Esophagus squamous epithelium (tissue), 5 donors: ENCODE data around the gene MACO1. TPM values are rescaled to one million over a fixed set of nuclear protein-coding genes. Genes with fewer than 3 reads are reported as not detected.

ENCODE experiments used
- DNase-seq: peaks from one replicate; lab custom pipeline; 2025; lab: John Stamatoyannopoulos, UW
- H3K27ac ChIP-seq, 4 donors: fragments of 200-600 bp; sonication (generic); one replicate each; pipeline ENCODE4 v1.5.1; 2016 to 2019; ENCODE audit warnings: mild to moderate bottlenecking in 1 of 4
- H3K27me3 ChIP-seq, 4 donors: fragments of 200-600 bp; sonication (generic); 1 replicate in 3 of 4; 2 replicates in 1 of 4; pipeline versions ENCODE4 v1.5.1 to v1.6.0; 2017 to 2021; ENCODE audit warnings: antibody characterized with exemption in 1 of 4
- H3K36me3 ChIP-seq, 3 donors: fragments of 200-600 bp; sonication (generic); one replicate each; pipeline ENCODE4 v1.5.1; 2016 to 2019
- H3K4me1 ChIP-seq, 3 donors: fragments of 200-600 bp; sonication (generic); one replicate each; pipeline ENCODE4 v1.5.1; 2017 to 2019
- H3K4me3 ChIP-seq, 4 donors: fragments of 200-600 bp; sonication (generic); 1 replicate in 3 of 4; 2 replicates in 1 of 4; pipeline ENCODE4 v1.5.1; 2016 to 2019; ENCODE audit warnings: mild to moderate bottlenecking in 2 of 4, moderate library complexity in 1 of 4
- H3K9me3 ChIP-seq, 3 donors: fragments of 200-600 bp; sonication (generic); one replicate each; pipeline ENCODE4 v1.5.1; 2016 to 2019
- POLR2A ChIP-seq, 4 donors: fragments of 450-650 bp; IDR thresholded peaks; one replicate each; pipeline ENCODE4 v1.6.1; 2017; ENCODE audit warnings: antibody characterized with exemption in 4 of 4, mild to moderate bottlenecking in 4 of 4, moderate library complexity in 3 of 4
- WGBS, 2 donors: methylation state at CpG; one replicate each; pipeline ENCODE4 v1.1.5; 2018; 5-methylcytosine and 5-hydroxymethylcytosine counted together
- intact Hi-C: fragments of 100-400 bp; cut with DNase I; formaldehyde crosslinking; loops from one replicate; pipeline ENCODE4 v1.15.0; 2022
- total RNA-seq, 4 donors: library from RNA; depleted of rRNA; stranded (reverse); fragments of >200 nt; gene quantifications; one replicate each; pipeline ENCODE4 v1.1.0, GENCODE V29; 2016
- TF ChIP-seq, protein P1 (sequence below), 6 experiments: fragments of 450-650 bp in 4 of 6; fragments of 200-600 bp in 2 of 6; sonication (generic) in 2 of 6; IDR thresholded peaks; one replicate each; pipeline ENCODE4 v1.5.1; 2016 to 2019; ENCODE audit warnings: antibody characterized with exemption in 6 of 6, mild to moderate bottlenecking in 4 of 6, moderate library complexity in 4 of 6
- donor health status: DM: yes; HTN: yes; CAD: no.

Gene MACO1
- total RNA-seq, 4 donors from 2014 or later: 14.4 to 18.8 (median 14.9) TPM

- H3K27ac ChIP-seq: no peak overlapping the region
- H3K9me3 ChIP-seq: no peaks in the 10 kb centered on the region
- H3K4me3 ChIP-seq: no peak overlapping the region
- intact Hi-C loops: no loop called here
- no peak for DNase-seq
- no peaks in the 10 kb centered on the region for H3K36me3 ChIP-seq
- no peaks in the 10 kb centered on the region for H3K27me3 ChIP-seq
- peaks cover 9 to 38% (median 21%) of the 10 kb centered on the region in 3 donors for H3K4me1 ChIP-seq
- TF ChIP-seq POLR2A (IDR thresholded peaks at IDR 0.05): no peak
- TF ChIP-seq, protein P1, sequence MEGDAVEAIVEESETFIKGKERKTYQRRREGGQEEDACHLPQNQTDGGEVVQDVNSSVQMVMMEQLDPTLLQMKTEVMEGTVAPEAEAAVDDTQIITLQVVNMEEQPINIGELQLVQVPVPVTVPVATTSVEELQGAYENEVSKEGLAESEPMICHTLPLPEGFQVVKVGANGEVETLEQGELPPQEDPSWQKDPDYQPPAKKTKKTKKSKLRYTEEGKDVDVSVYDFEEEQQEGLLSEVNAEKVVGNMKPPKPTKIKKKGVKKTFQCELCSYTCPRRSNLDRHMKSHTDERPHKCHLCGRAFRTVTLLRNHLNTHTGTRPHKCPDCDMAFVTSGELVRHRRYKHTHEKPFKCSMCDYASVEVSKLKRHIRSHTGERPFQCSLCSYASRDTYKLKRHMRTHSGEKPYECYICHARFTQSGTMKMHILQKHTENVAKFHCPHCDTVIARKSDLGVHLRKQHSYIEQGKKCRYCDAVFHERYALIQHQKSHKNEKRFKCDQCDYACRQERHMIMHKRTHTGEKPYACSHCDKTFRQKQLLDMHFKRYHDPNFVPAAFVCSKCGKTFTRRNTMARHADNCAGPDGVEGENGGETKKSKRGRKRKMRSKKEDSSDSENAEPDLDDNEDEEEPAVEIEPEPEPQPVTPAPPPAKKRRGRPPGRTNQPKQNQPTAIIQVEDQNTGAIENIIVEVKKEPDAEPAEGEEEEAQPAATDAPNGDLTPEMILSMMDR (IDR thresholded peaks at IDR 0.05): no peak
- WGBS, 2 donors: 68 to 78% methylated on average over 7 of the region's 8 CpGs
Measured at GRCh38 chr1:25541889-25542658, 111.4 kb downstream of the MACO1 start.

DNA sequence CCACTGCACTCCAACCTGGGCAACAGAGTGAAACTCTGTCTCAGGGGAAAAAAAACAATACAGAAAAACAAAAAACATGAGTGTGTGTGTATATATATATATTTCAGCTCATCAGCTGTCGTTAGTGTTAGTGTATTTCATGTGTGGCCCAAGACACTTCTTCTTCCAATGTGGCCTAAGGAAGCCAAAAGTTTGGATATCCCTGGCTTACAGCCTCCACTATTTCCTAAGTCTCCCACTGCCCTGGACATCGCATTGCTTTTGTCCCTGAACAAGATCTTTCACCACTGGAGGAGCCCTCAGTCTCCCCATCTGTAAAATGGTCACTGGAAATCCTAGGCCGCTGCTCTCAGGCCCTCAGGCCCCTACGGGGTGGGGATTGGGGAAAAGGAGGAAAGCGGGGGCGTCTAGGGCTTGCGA is 112.3 kb downstream of the MACO1 start:
- Histone ChIP-seq H3K36me3 (no peaks in the 10 kb centered on the region), H3K9me3 (no peaks in the 10 kb centered on the region), H3K27me3 (no peaks in the 10 kb centered on the region), H3K4me1 (peaks cover 9 to 48% (median 21%) of the 10 kb centered on the region in 3 donors), H3K27ac (peak overlapping the region; percentile 89 to 94 (median 90)), H3K4me3 (peak overlapping the region; percentile 74 to 90 (median 89))
- 43 to 50% methylated on average over 2 to 4 of the region's 7 CpGs for WGBS, 2 donors
- intact Hi-C loops: no loop called here
- no peak for TF ChIP-seq POLR2A (IDR thresholded peaks at IDR 0.05)
- TF ChIP-seq, protein P1 (IDR thresholded peaks at IDR 0.05): no peak
- no peak for DNase-seq

- DNase-seq: no peak
- TF ChIP-seq, protein P1 (IDR thresholded peaks at IDR 0.05): no peak
- peak in 3 of 4 donors; percentile 72 to 94 (median 83) for TF ChIP-seq POLR2A (IDR thresholded peaks at IDR 0.05)
Measured at GRCh38 chr1:25543425-25544242, 112.9 kb downstream of the MACO1 start, which contains the start of gene LDLRAP1. Gene LDLRAP1 (plus strand): TSS chr1:25543606. CDS start chr1:25543699, 93 bp downstream.

GRCh38 chr1:25544243-25544764 is 113.6 kb downstream of the MACO1 start:
- 4 to 5% methylated on average over 11 to 12 of the region's 25 CpGs for WGBS, 2 donors

More at GRCh38 chr1:25543425-25544242, 112.9 kb downstream of the MACO1 start, which contains the start of gene LDLRAP1:
- H3K4me3 ChIP-seq: peak within 1 kb of the TSS; percentile 74 to 90 (median 89)
- peak within 1 kb of the TSS; percentile 89 to 94 (median 90) for H3K27ac ChIP-seq
- intact Hi-C loops: no loop called here
- peaks cover 9 to 54% (median 26%) of the 10 kb centered on the region in 3 donors for H3K4me1 ChIP-seq
- H3K9me3 ChIP-seq: no peaks in the 10 kb centered on the region
- no CpG with 5 or more reads among the region's 99 CpGs for WGBS, 2 donors
- H3K36me3 ChIP-seq: no peaks in the 10 kb centered on the region
- no peaks in the 10 kb centered on the region for H3K27me3 ChIP-seq

More at GRCh38 chr1:25544243-25544764, 113.6 kb downstream of the MACO1 start:
- TF ChIP-seq, protein P1 (IDR thresholded peaks at IDR 0.05): no peak
- TF ChIP-seq POLR2A (IDR thresholded peaks at IDR 0.05): peak in 1 of 4 donors; percentile 11
- no peaks in the 10 kb centered on the region for H3K36me3 ChIP-seq
- intact Hi-C loops: no loop called here
- peak overlapping the region; percentile 89 to 94 (median 90) for H3K27ac ChIP-seq
- peak overlapping the region; percentile 74 to 90 (median 89) for H3K4me3 ChIP-seq
- H3K9me3 ChIP-seq: no peaks in the 10 kb centered on the region
- H3K4me1 ChIP-seq: peaks cover 11 to 61% (median 32%) of the 10 kb centered on the region in 3 donors
- DNase-seq: no peak
- no peaks in the 10 kb centered on the region for H3K27me3 ChIP-seq
